B cell (primary cell): ENCODE results near the gene EXT2. TPM values are rescaled to one million over a fixed set of nuclear protein-coding genes. Genes with fewer than 3 reads are reported as not detected.

Experiments used
- ATAC-seq: fragments of 200-7000 bp; cut with Tn5 transposase; one replicate; pipeline ENCODE4 v1.10.0; 2021; ENCODE audit warnings: low read depth, mild to moderate bottlenecking, moderate number of reproducible peaks, moderate library complexity
- CTCF ChIA-PET: fragments of 350-600 bp; sonication (Branson Sonifier 250); formaldehyde crosslinking; loops from one replicate; lab custom pipeline; 2021; ENCODE audit warnings: antibody characterized with exemption, inconsistent platforms; lab: Charles Lee
- POLR2A ChIA-PET: fragments of 350-600 bp; sonication (Branson Sonifier 250); formaldehyde crosslinking; loops from one replicate; lab custom pipeline; 2021; ENCODE audit warnings: antibody characterized with exemption; lab: Charles Lee
- DNase-seq: peaks from one replicate; pipeline ENCODE4 v3.0.0; 2013
- H2AFZ ChIP-seq: 2 replicates; pipeline ENCODE4 v1.6.1; 2012; ENCODE audit warnings: mild to moderate bottlenecking, low read depth, low read length; ENCODE audit not compliant: insufficient read depth, poor library complexity, severe bottlenecking
- H3K27ac ChIP-seq, 2 donors: 1 replicate in 1 of 2; 2 replicates in 1 of 2; pipeline ENCODE4 v1.5.1; 2012 to 2013; ENCODE audit warnings: low read length in 2 of 2, mild to moderate bottlenecking in 2 of 2, moderate library complexity in 1 of 2
- H3K27me3 ChIP-seq, 4 experiments: fragments of 200-600 bp in 1 of 4; sonication (generic) in 1 of 4; replicated peaks in 1 of 4; 1 replicate in 2 of 4; 2 replicates in 2 of 4; pipeline versions ENCODE4 v1.6.1 to v1.7.0; 2013 to 2016; ENCODE audit warnings: low read length in 3 of 4, mild to moderate bottlenecking in 2 of 4, mixed read lengths in 1 of 4, moderate library complexity in 1 of 4; ENCODE audit not compliant: insufficient read depth in 4 of 4, control insufficient read depth in 3 of 4; ENCODE audit errors: control extremely low read depth in 1 of 4
- H3K36me3 ChIP-seq, 2 experiments: replicated peaks in 1 of 2; 1 replicate in 1 of 2; 2 replicates in 1 of 2; pipeline versions ENCODE4 v1.6.1 to v1.7.1; 2013; ENCODE audit warnings: low read length in 1 of 2; ENCODE audit not compliant: insufficient read depth in 2 of 2, control insufficient read depth in 1 of 2; ENCODE audit errors: control extremely low read depth in 1 of 2, extremely low read depth in 1 of 2
- H3K4me1 ChIP-seq, 2 donors: fragments of 200-600 bp in 1 of 2; sonication (generic) in 1 of 2; 1 replicate in 1 of 2; 2 replicates in 1 of 2; pipeline versions ENCODE4 v1.5.1 to v1.6.1; 2013 to 2017; ENCODE audit warnings: low read length in 2 of 2; ENCODE audit not compliant: control insufficient read depth in 2 of 2, insufficient read depth in 2 of 2
- H3K4me2 ChIP-seq: replicated peaks from 2 replicates; pipeline ENCODE3; 2012; ENCODE audit warnings: mild to moderate bottlenecking, low read depth, low read length; ENCODE audit not compliant: poor library complexity, severe bottlenecking
- H3K4me3 ChIP-seq, 5 experiments: fragments of 200-600 bp in 1 of 5; sonication (generic) in 1 of 5; 1 replicate in 3 of 5; 2 replicates in 2 of 5; pipeline versions ENCODE4 v1.5.1 to v1.7.0; 2011 to 2016; ENCODE audit warnings: low read length in 4 of 5, mild to moderate bottlenecking in 4 of 5, low read depth in 2 of 5, control low read depth in 1 of 5, moderate library complexity in 1 of 5; ENCODE audit not compliant: insufficient read depth in 1 of 5; ENCODE audit errors: control extremely low read depth in 1 of 5, extremely low read depth in 1 of 5
- H3K79me2 ChIP-seq: fragments of 200-600 bp; sonication (generic); one replicate; pipeline ENCODE4 v1.6.0; 2016; ENCODE audit warnings: low read length; ENCODE audit not compliant: control insufficient read depth, insufficient read depth
- H3K9ac ChIP-seq: fragments of 200-600 bp; sonication (generic); 2 replicates; pipeline ENCODE4 v1.6.1; 2017; ENCODE audit warnings: mild to moderate bottlenecking, low read length, moderate library complexity
- H3K9me3 ChIP-seq, 3 donors: one replicate each; pipeline versions ENCODE4 v1.6.1 to v1.7.1; 2013; ENCODE audit warnings: low read length in 2 of 3; ENCODE audit not compliant: control insufficient read depth in 2 of 3, insufficient read depth in 1 of 3; ENCODE audit errors: control extremely low read depth in 1 of 3
- H4K20me1 ChIP-seq: 2 replicates; pipeline ENCODE4 v1.6.0; 2012; ENCODE audit warnings: mild to moderate bottlenecking, low read length; ENCODE audit not compliant: insufficient read depth, control insufficient read depth, poor library complexity, severe bottlenecking
- H3K27ac Mint-ChIP-seq: one replicate; pipeline ENCODE4 v1.8.0; 2021; ENCODE audit warnings: mixed read lengths
- H3K27me3 Mint-ChIP-seq: one replicate; pipeline ENCODE4 v1.8.0; 2021; ENCODE audit warnings: mixed read lengths
- H3K4me1 Mint-ChIP-seq: one replicate; pipeline ENCODE4 v1.8.0; 2021; ENCODE audit warnings: mixed read lengths
- H3K4me3 Mint-ChIP-seq: one replicate; pipeline ENCODE4 v1.8.0; 2021; ENCODE audit warnings: mixed read lengths
- H3K9me3 Mint-ChIP-seq: one replicate; pipeline ENCODE4 v1.8.0; 2022; ENCODE audit warnings: mixed read lengths; ENCODE audit not compliant: insufficient read depth
- EZH2 ChIP-seq: IDR thresholded peaks from 2 replicates; pipeline ENCODE4 v1.6.1; 2012; ENCODE audit warnings: borderline replicate concordance, low read depth, mild to moderate bottlenecking, moderate library complexity, low read length; ENCODE audit not compliant: insufficient read depth, poor library complexity, severe bottlenecking
- WGBS: methylation state at CpG from one replicate; pipeline ENCODE4 v1.1.5; 2013; ENCODE audit warnings: missing lambda C conversion rate; ENCODE audit not compliant: insufficient coverage; 5-methylcytosine and 5-hydroxymethylcytosine counted together
- intact Hi-C: fragments of 100-400 bp; cut with micrococcal nuclease; formaldehyde crosslinking; loops from one replicate; pipeline ENCODE4 v1.10.0; 2022
- polyA plus RNA-seq: library from polyadenylated mRNA; depleted of rRNA; stranded (reverse); fragments of >200 nt; gene quantifications from 2 replicates; pipeline ENCODE4 v1.2.3, GENCODE V29; 2012
- total RNA-seq, 2 donors: library from RNA; stranded (reverse); fragments of 120-200 nt in 1 of 2; gene quantifications; 1 replicate in 1 of 2; 2 replicates in 1 of 2; pipeline versions ENCODE4 v1.2.3 to v1.2.4, GENCODE V29; 2013 to 2022
- TF ChIP-seq, protein P1 (sequence below): fragments of 200-600 bp; IDR thresholded peaks from one replicate; pipeline ENCODE4 v1.8.0; 2022; ENCODE audit warnings: antibody characterized with exemption, mild to moderate bottlenecking

Gene EXT2
- total and polyA plus RNA-seq, 2 donors (not counting 1 experiment from before 2014, with no cell fraction given), result 11.0 to 27.8 TPM

DNA sequence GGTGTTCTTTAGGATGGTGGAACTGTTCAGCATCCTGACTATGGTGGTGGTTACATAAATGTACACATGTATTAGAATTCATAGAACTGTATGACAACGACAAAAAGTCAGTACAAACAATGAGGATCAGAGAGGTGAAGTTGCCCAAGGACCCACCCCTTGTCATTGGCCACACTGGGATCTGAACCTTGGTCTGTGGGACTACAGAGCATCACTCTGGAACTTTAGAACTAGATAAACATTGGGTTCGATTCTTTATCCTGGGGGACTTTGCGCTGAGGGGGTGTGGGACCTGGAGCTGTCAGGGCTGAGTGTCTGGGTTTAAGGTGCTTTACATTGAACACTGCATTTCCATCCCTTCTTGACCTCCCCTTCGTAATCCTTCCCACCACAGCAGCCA is 12.8 kb upstream of the EXT2 start:
- Histone ChIP-seq H3K9ac (no peak overlapping the region), H3K27ac (no peak overlapping the region), H3K27me3 (no peaks in the 10 kb centered on the region), H3K9me3 (no peaks in the 10 kb centered on the region), H3K4me2 (no peak overlapping the region), H3K4me1 (no peaks in the 10 kb centered on the region), H4K20me1 (no peaks in the 10 kb centered on the region), H3K79me2 (no peaks in the 10 kb centered on the region), H3K4me3 (no peak overlapping the region), H2AFZ (no peak overlapping the region), H3K36me3 (peaks cover 1 to 2% of the 10 kb centered on the region in 2 experiments)
- Mint-ChIP-seq H3K9me3 (peaks cover 5% of the 10 kb centered on the region), H3K4me3 (no peak overlapping the region), H3K4me1 (no peaks in the 10 kb centered on the region), H3K27me3 (no peaks in the 10 kb centered on the region), H3K27ac (no peak overlapping the region)
- no peak for DNase-seq
- intact Hi-C loops, result no loop called here
- ChIA-PET POLR2A (no interaction called here), CTCF (interaction anchor here (1.4 to 2.7 kb wide), 3 partner anchors 9 to 16 kb away, joined by 4 to 10 read pairs (median 6); partner anchors contain the start of genes ACCS and EXT2)
- no CpG with 5 or more reads among the region's 4 CpGs for WGBS
- no peak for ATAC-seq
- TF ChIP-seq EZH2, result no peak
- TF ChIP-seq, protein P1, sequence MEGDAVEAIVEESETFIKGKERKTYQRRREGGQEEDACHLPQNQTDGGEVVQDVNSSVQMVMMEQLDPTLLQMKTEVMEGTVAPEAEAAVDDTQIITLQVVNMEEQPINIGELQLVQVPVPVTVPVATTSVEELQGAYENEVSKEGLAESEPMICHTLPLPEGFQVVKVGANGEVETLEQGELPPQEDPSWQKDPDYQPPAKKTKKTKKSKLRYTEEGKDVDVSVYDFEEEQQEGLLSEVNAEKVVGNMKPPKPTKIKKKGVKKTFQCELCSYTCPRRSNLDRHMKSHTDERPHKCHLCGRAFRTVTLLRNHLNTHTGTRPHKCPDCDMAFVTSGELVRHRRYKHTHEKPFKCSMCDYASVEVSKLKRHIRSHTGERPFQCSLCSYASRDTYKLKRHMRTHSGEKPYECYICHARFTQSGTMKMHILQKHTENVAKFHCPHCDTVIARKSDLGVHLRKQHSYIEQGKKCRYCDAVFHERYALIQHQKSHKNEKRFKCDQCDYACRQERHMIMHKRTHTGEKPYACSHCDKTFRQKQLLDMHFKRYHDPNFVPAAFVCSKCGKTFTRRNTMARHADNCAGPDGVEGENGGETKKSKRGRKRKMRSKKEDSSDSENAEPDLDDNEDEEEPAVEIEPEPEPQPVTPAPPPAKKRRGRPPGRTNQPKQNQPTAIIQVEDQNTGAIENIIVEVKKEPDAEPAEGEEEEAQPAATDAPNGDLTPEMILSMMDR, result no peak

DNA sequence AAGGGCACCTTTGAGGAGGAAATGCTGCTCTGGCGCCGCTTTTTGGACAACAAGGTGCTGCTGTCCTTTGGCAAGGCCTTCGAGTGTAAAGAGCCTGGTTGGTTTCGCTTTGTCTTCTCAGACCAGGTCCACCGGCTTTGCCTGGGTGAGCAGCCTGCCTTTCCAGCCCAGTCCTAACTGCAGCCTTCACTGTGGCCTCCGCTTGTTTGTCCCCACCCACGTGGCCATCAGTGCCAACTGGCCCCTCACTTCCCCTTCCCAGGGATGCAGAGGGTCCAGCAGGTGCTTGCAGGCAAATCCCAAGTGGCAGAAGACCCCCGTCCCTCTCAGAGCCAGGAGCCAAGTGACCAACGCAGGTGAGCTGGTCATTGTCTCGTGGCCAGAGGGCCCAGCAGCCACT is 12.0 kb upstream of the EXT2 start:
- H3K4me3 ChIP-seq, result no peak overlapping the region
- no peak overlapping the region for H3K4me3 Mint-ChIP-seq
- H3K36me3 ChIP-seq, result peaks cover 1 to 2% of the 10 kb centered on the region in 2 experiments
- no peak overlapping the region for H2AFZ ChIP-seq
- ATAC-seq (no peak), DNase-seq (no peak)
- intact Hi-C loops, result no loop called here
- WGBS, result 93% methylated on average over 10 of the region's 10 CpGs
- H3K4me2 ChIP-seq, result no peak overlapping the region
- H3K27me3 ChIP-seq, result no peaks in the 10 kb centered on the region
- H3K4me1 ChIP-seq, result no peaks in the 10 kb centered on the region
- ChIA-PET POLR2A (no interaction called here), CTCF (interaction anchor here (3.7 kb wide), 1 partner anchor 11 kb away, joined by 18 read pairs; the partner anchor contains the start of gene EXT2)
- no peaks in the 10 kb centered on the region for H4K20me1 ChIP-seq
- H3K9me3 Mint-ChIP-seq, result peaks cover 5% of the 10 kb centered on the region
- no peak overlapping the region for H3K27ac Mint-ChIP-seq
- H3K9ac ChIP-seq, result no peak overlapping the region
- H3K27ac ChIP-seq, result no peak overlapping the region
- no peaks in the 10 kb centered on the region for H3K27me3 Mint-ChIP-seq
- H3K9me3 ChIP-seq, result no peaks in the 10 kb centered on the region
- H3K79me2 ChIP-seq, result no peaks in the 10 kb centered on the region
- H3K4me1 Mint-ChIP-seq, result no peaks in the 10 kb centered on the region
- TF ChIP-seq, protein P1, result no peak
- TF ChIP-seq EZH2, result no peak
